ENCODE data around the gene OAT. TPM values are rescaled to one million over a fixed set of nuclear protein-coding genes. Genes with fewer than 3 reads are reported as not detected.

The OAT gene
- polyA plus RNA-seq, 2 of the 4 experiments (the other 2 are of a cell fraction): 81.3 to 97.6 TPM

DNA sequence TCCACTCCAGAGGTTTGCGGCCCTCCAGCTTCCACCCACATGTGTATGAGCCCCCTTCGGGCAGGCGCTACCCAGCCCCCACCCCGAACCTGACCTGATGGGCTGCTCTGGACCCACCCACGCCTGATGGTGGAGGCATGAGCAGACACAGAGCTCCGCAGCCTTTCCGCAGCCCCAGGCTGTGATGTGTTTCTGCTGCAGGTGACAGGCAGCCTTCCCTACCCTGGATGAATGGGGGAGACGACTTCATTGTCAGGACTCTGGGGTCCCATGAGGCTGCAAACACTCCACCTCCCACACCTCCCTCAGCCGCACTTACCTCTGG lies 61.2 kb downstream of the OAT start:
- POLR2A ChIA-PET: no interaction called here
- ATAC-seq: no peak
- H3K4me2 ChIP-seq: no peak overlapping the region

DNA sequence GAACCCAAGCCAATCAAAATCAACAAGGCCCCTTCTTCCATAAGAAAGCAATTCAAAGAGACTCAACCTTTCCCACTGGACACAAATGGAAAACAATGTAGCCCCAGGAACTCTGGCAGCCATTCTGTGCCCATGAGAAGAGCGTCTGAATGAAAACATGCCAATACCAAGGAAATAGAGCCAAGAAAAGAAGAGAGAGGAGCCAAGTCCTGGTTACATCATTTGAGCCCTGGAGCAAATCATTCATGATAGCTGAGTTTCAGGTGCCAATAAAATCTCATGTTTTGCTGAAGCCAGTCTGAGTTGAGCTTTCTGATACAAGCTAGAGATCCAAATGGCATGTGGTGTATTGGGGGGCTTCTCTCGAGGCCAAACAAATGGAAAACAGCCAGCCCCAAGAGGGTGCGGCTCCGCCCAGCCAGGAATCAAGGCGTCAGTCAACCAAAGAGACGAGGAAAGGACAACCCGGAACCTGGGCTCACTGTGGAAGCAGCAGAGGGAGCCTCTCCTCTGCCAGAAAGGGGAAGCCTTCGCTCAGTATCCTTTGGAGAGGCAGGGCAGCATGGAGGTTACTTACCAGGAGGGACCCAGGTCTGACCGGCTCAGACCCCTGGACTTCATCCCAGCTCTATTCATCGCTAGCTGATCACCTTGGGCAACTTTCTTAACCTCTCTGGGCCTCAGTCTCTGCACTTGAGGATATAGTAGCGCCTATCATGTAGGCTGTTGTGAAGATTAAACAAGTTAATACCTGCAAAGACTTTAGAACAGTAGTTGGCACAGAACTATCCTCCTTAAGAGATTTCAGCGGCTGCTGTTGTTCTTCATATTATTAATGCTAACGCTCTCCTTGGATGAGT lies 61.8 kb downstream of the OAT start:
- DNase-seq (ENCODE audit: low read depth in 1 of 2, low spot score in 1 of 2): no peak
- Histone ChIP-seq H3K9me3 (no peaks in the 10 kb centered on the region), H3K4me3 (no peak overlapping the region), H3K27ac (no peak overlapping the region), H3K4me1 (no peaks in the 10 kb centered on the region), H3K4me2 (no peak overlapping the region)
- FAIRE-seq: no peak
- no peak for ATAC-seq
- no peak for TF ChIP-seq FOSL2 (IDR thresholded peaks at IDR 0.05)
- no peak for TF ChIP-seq FOSL2 (CRISPR knock-in tag; IDR thresholded peaks at IDR 0.05)
- no peak for TF ChIP-seq CHD4 (IDR thresholded peaks at IDR 0.05; ENCODE audit: borderline replicate concordance)
- no peak for TF ChIP-seq CBX2 (IDR thresholded peaks at IDR 0.05; ENCODE audit: borderline replicate concordance, low read depth)
- no peak for TF ChIP-seq CBX8 (IDR thresholded peaks at IDR 0.05)
- no peak for TF ChIP-seq HOXB13 (CRISPR knock-in tag; IDR thresholded peaks at IDR 0.05; ENCODE audit: low read depth)
- TF ChIP-seq EP300 (IDR thresholded peaks at IDR 0.05): no peak
- TF ChIP-seq, protein P1, sequence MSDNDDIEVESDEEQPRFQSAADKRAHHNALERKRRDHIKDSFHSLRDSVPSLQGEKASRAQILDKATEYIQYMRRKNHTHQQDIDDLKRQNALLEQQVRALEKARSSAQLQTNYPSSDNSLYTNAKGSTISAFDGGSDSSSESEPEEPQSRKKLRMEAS (IDR thresholded peaks at IDR 0.05): no peak
- TF ChIP-seq MAZ (IDR thresholded peaks at IDR 0.05; ENCODE audit: borderline replicate concordance, low read depth, low read length): no peak
- TF ChIP-seq TFCP2L1 (CRISPR knock-in tag; IDR thresholded peaks at IDR 0.05): no peak
- no peak for TF ChIP-seq RNF2 (IDR thresholded peaks at IDR 0.05; ENCODE audit: borderline replicate concordance, low read depth)
- TF ChIP-seq, protein P2, sequence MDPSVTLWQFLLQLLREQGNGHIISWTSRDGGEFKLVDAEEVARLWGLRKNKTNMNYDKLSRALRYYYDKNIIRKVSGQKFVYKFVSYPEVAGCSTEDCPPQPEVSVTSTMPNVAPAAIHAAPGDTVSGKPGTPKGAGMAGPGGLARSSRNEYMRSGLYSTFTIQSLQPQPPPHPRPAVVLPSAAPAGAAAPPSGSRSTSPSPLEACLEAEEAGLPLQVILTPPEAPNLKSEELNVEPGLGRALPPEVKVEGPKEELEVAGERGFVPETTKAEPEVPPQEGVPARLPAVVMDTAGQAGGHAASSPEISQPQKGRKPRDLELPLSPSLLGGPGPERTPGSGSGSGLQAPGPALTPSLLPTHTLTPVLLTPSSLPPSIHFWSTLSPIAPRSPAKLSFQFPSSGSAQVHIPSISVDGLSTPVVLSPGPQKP (IDR thresholded peaks at IDR 0.05; ENCODE audit: low read depth, low read length): no peak
- TF ChIP-seq CHD2 (IDR thresholded peaks at IDR 0.05; ENCODE audit: low read length, partially characterized antibody): no peak
- WGBS (ENCODE audit: missing lambda C conversion rate): 78% methylated on average over 13 of the region's 13 CpGs
- ChIA-PET POLR2A (no interaction called here), CTCF (interaction anchor here (0.6 to 0.9 kb wide), 4 partner anchors 32 to 300 kb away, joined by 3 to 4 read pairs (median 3); no protein-coding TSS in a partner anchor)

More for the DNA sequence above, 61.2 kb downstream of the OAT start:
- WGBS (ENCODE audit: missing lambda C conversion rate): 74% methylated on average over 4 of the region's 9 CpGs
- TF ChIP-seq SMC3 (IDR thresholded peaks at IDR 0.05) (no peak), KDM1A (IDR thresholded peaks at IDR 0.05; ENCODE audit: low read depth) (no peak), ZFP36 (IDR thresholded peaks at IDR 0.05; ENCODE audit: borderline replicate concordance, partially characterized antibody) (no peak), JUN (IDR thresholded peaks at IDR 0.05) (no peak), TP53 (CRISPR knock-in tag; IDR thresholded peaks at IDR 0.05) (no peak), RARB (CRISPR knock-in tag; IDR thresholded peaks at IDR 0.05) (no peak), CHD2 (IDR thresholded peaks at IDR 0.05; ENCODE audit: low read length, partially characterized antibody) (no peak), MAZ (IDR thresholded peaks at IDR 0.05; ENCODE audit: borderline replicate concordance, low read depth, low read length) (no peak), NR3C1 (IDR thresholded peaks at IDR 0.05) (no peak), TFCP2L1 (CRISPR knock-in tag; IDR thresholded peaks at IDR 0.05) (no peak)
- TF ChIP-seq, protein P1 (IDR thresholded peaks at IDR 0.05): no peak
- TF ChIP-seq, protein P3, sequence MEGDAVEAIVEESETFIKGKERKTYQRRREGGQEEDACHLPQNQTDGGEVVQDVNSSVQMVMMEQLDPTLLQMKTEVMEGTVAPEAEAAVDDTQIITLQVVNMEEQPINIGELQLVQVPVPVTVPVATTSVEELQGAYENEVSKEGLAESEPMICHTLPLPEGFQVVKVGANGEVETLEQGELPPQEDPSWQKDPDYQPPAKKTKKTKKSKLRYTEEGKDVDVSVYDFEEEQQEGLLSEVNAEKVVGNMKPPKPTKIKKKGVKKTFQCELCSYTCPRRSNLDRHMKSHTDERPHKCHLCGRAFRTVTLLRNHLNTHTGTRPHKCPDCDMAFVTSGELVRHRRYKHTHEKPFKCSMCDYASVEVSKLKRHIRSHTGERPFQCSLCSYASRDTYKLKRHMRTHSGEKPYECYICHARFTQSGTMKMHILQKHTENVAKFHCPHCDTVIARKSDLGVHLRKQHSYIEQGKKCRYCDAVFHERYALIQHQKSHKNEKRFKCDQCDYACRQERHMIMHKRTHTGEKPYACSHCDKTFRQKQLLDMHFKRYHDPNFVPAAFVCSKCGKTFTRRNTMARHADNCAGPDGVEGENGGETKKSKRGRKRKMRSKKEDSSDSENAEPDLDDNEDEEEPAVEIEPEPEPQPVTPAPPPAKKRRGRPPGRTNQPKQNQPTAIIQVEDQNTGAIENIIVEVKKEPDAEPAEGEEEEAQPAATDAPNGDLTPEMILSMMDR (IDR thresholded peaks at IDR 0.05): no peak
- TF ChIP-seq, protein P4, sequence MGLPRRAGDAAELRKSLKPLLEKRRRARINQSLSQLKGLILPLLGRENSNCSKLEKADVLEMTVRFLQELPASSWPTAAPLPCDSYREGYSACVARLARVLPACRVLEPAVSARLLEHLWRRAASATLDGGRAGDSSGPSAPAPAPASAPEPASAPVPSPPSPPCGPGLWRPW (IDR thresholded peaks at IDR 0.05): no peak
- Histone ChIP-seq H3K9me3 (no peaks in the 10 kb centered on the region), H3K4me1 (no peaks in the 10 kb centered on the region), H3K4me3 (no peak overlapping the region), H3K27ac (no peak overlapping the region)
- DNase-seq (ENCODE audit: low read depth in 1 of 2, low spot score in 1 of 2) (no peak), FAIRE-seq (no peak)
- CTCF ChIA-PET: interaction anchor here (0.6 to 0.7 kb wide), 3 partner anchors 31 to 301 kb away, joined by 3 to 4 read pairs (median 3); no protein-coding TSS in a partner anchor

All from A549 (cell line).